Urothelium cell line (cell line): ENCODE measurements around the gene TTC38.
"Not testable (repeated sequence)": the region's sequence is repeated elsewhere in the genome, so short reads cannot be mapped to it uniquely, and the experiment has no call there.

Experiments
- DNase-seq: peaks from one replicate; pipeline ENCODE4 v3.0.0; 2011; ENCODE audit warnings: low spot score, mixed read lengths
- FAIRE-seq: peaks from 2 replicates; lab custom pipeline; 2011; peaks lifted over from hg19 to GRCh38; lab: Jason Lieb, UNC

The TTC38 gene

GRCh38 chr22:46245511-46245910, 22.3 kb upstream of the TTC38 start:
- DNase-seq, result no peak
- no peak for FAIRE-seq

- no peak for FAIRE-seq
- DNase-seq, result no peak
Observed at GRCh38 chr22:46246178-46246577, 21.6 kb upstream of the TTC38 start.

DNA sequence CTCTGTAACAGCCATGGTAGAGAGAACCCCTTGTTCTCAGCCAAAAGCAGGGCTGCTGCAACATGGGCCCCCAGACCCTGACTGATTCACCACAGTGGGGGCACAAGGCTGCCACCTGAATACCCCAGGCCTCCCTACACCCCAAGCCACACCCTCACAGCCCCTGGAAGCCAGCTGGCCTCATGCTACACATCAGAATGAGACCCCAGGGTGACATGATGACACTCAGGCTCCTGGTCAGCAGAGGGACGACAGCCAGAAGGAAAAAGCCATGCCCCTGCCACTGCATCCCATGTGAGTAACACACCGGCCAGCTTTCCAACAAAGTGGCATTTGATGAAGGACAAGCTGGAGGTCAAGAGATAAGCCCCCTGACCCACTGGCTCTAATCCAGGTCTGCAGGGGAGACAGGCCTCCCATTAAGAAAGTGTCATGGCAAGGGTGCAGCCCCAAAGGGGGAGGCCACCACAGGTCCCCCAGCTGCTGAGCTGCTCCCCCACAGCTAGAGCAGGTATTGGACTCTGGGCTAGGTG, 20.3 kb upstream of the TTC38 start:
- DNase-seq (no peak), FAIRE-seq (no peak)

DNA sequence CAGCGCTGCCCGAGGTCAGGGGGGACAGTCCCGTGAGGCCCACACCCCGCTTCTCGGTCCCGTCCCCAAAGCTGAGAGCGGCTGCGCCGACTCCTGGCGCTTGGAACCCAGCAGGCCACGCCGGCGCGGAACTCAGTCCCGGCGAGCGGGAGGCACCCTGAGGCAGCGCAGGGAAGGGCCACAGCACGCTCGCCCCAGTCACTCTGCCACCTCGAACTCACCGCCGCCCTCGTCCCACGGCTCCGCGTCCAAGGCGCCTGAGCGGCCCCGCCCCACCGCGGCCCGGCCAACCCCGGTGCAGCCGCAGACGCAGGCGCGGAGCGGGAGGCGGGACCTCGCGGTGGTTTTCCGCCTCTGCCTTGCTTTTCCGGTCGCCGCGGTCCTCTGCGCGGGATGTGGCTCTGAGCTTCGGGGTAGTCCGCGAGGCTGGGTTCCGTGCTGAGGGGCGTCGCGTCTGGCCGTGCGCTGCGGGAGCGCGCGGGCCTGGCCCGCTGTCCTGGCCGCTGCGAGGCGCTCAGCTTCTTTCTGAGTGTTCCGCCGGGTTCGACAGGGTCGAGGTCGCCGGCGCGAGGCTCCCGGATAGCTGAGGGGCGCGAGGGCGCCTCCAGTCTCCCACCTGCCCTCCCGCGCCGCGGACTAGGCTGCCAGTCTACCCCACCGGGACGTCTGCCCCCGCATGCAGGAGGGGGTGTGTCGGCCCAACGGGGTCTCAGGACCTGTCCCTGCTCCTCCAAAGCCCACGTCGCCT, 17.6 kb upstream of the TTC38 start, which contains the start of gene CDPF1:
Gene CDPF1 (minus strand): TSS at position 259 of the 748 bp plus-strand sequence. CDS start 2,009 bp downstream, outside the sequence.
- DNase-seq (peak; percentile 95), FAIRE-seq (peak; percentile 99)

- FAIRE-seq (no peak), DNase-seq (no peak)
Observed at GRCh38 chr22:46250783-46251125, 17.1 kb upstream of the TTC38 start.

DNA sequence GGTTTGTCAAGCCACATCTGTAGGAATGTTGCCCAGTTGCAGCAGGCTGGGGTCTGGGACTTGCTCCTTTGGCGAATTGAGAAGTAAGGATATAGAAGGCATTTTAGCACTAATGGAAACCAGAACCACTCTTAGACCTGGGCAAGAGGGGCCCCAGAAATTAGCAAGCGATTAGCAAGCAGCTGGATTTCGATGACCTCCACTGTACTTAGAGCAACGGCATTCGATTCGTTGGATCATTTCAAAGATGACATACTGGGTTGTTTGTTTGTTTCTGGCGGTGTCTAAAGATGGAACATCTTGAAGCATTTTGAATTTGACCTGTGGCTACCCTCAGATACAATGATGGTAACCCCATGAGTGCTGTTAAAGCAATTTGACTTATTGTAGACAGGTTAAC, 16.5 kb upstream of the TTC38 start:
- DNase-seq, result no peak
- no peak for FAIRE-seq

DNA sequence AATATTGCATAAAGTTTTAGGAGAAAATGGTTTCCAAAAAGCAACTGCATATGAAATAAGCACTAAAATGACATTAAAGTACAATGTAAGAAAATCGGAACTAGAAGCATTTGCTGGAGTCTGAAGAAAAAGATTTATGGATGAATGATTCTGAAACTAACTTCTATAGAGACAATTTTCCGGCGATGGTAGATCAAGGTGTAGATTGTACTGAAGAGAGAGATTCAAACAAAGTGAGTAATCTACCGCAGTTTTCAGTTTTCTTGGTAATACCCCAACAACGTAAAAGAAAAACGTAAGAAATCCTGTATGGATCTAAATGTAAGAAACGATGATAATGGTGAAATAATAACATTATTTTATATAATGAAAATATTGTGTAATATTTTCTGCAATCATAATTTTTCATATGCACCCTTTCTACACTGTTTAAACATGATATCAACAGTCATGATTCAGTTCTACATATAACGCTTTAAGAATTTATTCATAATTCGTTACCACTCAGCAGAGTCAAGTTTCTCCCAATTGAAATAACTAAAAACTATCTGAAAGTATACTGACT, 15.9 kb upstream of the TTC38 start:
- FAIRE-seq (no peak), DNase-seq (no peak)

- DNase-seq (no peak), FAIRE-seq (no peak)
Observed at GRCh38 chr22:46256358-46256958, 11.3 kb upstream of the TTC38 start.

DNA sequence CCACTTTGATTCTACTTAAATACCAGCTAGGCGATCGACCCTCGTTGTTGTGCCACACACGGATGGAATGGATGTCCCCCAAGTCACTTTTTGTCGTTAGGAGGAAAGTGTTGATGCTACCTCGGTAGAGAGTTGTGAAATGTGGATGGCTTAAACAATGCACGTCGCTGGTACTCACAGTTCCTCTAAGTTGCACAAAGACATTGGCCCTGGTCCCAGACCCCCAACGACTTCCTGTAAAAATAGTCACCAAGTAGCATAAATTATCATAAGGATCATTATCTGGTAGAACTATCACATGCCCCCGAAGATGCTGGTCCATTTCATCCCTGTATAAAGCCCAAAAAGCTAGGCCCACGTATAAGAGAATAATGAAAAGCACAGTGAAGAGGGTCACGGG, 8.4 kb upstream of the TTC38 start:
- FAIRE-seq, result no peak

GRCh38 chr22:46260038-46260437, 7.8 kb upstream of the TTC38 start:
- DNase-seq, result no peak
- no peak for FAIRE-seq

More for the DNA sequence above, 8.4 kb upstream of the TTC38 start:
- DNase-seq, result no peak

GRCh38 chr22:46262449-46263215, 5.2 kb upstream of the TTC38 start:
- FAIRE-seq (no peak), DNase-seq (no peak)

GRCh38 chr22:46263216-46263590, 4.6 kb upstream of the TTC38 start, which contains the start of gene PKDREJ:
Gene PKDREJ, minus strand, starts transcription at chr22:46263343. Its CDS starts 21 bp downstream, at chr22:46263322.
- no peak for DNase-seq
- FAIRE-seq, result no peak

- FAIRE-seq, DNase-seq: not testable (repeated sequence)
Observed at GRCh38 chr22:46264520-46264919, 3.3 kb upstream of the TTC38 start.

DNA sequence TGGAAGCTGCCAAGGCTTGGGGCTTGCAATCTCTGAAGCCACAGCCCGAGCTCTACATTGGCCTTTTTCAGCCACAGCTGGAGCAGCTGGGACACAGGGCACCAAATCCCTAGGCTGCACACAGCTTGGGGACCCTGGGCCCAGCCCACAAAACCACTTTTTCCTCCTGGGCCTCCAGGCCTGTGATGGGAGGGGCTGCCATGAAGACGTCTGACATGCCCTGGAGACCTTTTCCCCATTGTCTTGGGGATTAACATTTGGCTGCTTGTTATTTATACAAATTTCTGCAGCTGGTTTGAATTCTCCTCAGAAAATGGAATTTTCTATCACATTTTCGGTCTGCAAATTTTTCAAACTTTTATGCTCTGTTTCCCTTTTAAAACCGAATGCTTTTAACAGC, 2.2 kb upstream of the TTC38 start:
- DNase-seq, FAIRE-seq: not testable (repeated sequence)

- FAIRE-seq, result no peak
- DNase-seq, result no peak
Observed at GRCh38 chr22:46269564-46269963, 1.8 kb downstream of the TTC38 start.

DNA sequence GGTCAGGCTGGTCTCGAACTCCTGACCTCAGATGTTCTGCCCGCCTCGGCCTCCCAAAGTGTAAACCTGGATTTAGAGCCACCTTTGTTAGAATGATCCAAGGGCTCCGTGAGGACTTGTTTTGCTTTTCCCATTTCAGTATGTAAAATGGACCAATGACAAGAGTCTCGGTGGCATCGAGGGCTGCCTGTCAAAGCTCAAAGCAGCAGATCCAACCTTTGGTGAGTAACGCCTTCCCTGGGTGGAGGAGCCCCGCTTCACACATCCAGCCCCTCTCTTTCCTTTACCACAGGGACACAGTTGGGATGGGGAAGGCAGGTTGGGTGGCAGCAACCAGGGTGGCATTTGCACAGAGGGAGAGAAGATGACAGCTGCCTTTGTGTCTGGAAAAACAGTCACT, 4.4 kb downstream of the TTC38 start:
- no peak for FAIRE-seq
- DNase-seq, result no peak

DNA sequence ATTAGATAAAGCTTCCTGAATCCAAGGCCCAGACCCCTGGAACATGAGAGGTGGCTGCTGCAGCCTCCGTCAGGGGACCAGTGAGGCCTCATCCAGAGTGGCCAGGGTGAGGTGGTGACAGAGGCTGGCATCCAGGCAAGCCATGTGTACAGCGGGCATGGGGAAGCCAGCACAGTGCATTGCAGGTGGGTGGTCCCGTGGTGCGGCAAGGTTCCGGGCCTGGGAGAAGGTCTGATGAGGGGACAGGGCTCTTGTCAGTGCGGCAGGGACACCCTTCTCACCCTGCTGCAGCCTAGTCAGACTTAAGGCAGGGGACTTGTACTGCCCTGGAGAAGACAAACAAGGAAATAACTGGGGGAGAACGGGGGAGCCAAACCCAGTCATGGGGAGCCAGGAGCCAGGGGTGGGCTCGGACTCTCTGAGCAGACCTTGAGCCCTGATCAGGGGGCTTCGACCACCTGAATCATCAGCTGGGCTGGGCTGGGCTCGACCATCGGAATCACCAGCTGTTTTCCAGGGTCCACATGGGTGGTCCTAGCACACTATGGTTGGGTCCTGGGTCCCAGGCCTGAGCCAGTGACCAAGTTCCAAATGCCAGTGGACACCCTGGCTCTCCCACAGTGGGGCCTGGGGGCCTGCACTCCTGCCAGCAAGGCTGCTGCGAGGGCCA, 5.1 kb downstream of the TTC38 start:
- no peak for FAIRE-seq

GRCh38 chr22:46273432-46274148, 5.8 kb downstream of the TTC38 start:
- DNase-seq (no peak), FAIRE-seq (no peak)

More for the DNA sequence above, 5.1 kb downstream of the TTC38 start:
- no peak for DNase-seq

DNA sequence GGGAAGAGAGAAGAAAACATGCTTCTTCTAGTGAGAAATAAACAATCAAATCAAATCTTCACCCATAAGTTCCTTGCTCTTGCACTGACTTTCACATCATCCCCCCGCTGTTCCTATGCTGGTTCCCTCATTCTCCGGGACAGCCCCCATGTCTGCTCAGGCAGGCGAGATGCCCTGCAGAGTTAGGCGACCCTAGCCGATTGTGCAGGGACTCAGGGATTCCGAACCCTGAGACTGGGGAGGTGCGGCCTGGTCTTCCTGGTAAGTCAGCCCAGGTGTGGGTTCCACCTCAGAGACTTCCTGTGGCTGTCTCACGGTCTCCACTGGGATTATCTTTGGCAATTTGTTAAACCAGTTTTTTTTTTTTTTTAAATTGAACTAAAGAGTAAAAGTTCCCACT, 6.6 kb downstream of the TTC38 start:
- DNase-seq (no peak), FAIRE-seq (no peak)
